Right lobe of liver (tissue), 4 donors: Measurements from ENCODE around the gene LTO1.

ENCODE experiments used
- CTCF ChIP-seq, 4 donors: fragments of 200-600 bp in 3 of 4; fragments of 450-650 bp in 1 of 4; IDR thresholded peaks; one replicate each; pipeline versions ENCODE4 v1.5.1 to v1.8.0; 2016 to 2022; ENCODE audit warnings: antibody characterized with exemption in 4 of 4, mild to moderate bottlenecking in 2 of 4
- POLR2A ChIP-seq: fragments of 450-650 bp; IDR thresholded peaks from one replicate; pipeline ENCODE4 v1.6.1; 2017; ENCODE audit warnings: antibody characterized with exemption, mild to moderate bottlenecking
- donor health status: DM: no; HTN: no; CAD: no.
- donor health status: DM: no; HTN: no; CAD: no.
- donor health status: DM: no; HTN: yes; CAD: no.

- TF ChIP-seq CTCF (IDR thresholded peaks at IDR 0.05) (no peak), POLR2A (no peak)
These were observed 15.6 kb downstream of the LTO1 start for GRCh38 chr11:69659591-69659990.
